Stimulated activated CD8-positive, alpha-beta memory T cell treated with anti-CD3 and anti-CD28 coated beads, Interleukin-4, amount 100 ng/mL, for 1 hour (primary cell): Measurements from ENCODE around the gene KLHDC7A.

Experiments
- DNase-seq, 2 donors: peaks; one replicate each; pipeline ENCODE4 v3.0.0-alpha.2; 2020; ENCODE audit warnings: low read depth in 2 of 2, low spot score in 1 of 2

KLHDC7A gene

GRCh38 chr1:18470671-18471355 is 9.9 kb upstream of the KLHDC7A start:
- no peak for DNase-seq

DNA sequence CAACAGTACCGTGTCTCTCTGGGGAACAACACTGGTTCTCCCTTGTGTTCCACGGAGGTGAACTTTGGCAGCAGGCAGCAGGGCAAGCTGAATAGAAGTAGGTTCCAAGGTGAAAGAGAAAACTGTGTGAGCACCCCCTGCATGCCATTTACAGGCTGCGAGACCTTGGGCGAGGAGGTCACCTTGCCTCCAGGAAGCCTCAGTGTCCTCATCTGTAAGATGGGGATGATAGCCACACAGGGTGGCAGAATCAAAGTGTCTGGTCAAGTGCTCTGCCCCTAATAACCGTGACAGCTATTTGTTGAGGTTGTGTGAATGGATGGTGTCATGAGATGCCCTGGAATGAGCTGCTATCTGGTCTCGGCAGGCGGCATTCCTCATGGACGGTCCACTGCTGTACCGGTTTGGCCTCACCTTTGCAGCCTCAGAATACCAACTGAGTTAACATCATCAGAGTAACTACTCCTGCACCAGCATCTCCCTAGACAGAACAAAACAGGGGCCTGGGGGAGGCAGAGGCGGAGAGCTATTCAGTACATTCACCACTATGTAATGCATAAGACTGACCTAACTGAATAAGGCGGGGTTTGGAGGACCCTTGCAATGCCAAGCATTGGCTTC is 7.4 kb upstream of the KLHDC7A start:
- DNase-seq = no peak

GRCh38 chr1:18474559-18475175 is 6.1 kb upstream of the KLHDC7A start:
- DNase-seq = no peak

DNA sequence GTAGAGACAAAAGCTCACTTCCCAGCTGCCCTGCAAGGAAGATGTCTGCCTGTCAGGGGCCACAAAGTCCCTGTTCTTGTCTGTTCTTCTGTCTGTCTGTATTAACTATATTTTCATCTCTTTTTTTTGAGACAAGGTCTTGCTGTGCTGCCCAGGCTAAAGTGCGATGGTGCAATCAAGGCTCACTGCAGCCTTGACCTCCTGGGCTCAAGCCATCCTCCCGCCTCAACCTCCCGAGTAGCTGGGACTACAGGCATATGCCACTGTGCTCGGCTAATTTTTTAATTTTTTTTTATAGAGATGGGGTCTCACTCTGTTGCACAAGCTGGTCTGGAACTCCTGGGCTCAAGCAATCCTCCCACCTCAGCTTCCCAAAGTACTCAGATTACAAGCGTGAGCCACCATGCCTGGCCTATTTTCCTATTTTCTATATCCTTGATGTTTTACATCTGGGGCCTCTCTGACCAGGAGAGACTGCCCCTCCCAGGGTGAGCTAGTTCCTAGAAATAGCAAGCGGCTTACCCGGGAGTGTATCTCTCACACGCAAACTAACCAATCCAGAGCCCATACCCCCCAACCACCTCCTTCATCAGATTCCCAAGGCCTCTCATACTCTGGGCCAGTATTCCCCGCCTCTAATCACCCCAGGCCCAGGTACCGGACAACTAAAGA is 5.4 kb upstream of the KLHDC7A start:
- no peak for DNase-seq

- DNase-seq = no peak
These were observed 1.3 kb upstream of the KLHDC7A start for GRCh38 chr1:18479454-18479853.

DNA sequence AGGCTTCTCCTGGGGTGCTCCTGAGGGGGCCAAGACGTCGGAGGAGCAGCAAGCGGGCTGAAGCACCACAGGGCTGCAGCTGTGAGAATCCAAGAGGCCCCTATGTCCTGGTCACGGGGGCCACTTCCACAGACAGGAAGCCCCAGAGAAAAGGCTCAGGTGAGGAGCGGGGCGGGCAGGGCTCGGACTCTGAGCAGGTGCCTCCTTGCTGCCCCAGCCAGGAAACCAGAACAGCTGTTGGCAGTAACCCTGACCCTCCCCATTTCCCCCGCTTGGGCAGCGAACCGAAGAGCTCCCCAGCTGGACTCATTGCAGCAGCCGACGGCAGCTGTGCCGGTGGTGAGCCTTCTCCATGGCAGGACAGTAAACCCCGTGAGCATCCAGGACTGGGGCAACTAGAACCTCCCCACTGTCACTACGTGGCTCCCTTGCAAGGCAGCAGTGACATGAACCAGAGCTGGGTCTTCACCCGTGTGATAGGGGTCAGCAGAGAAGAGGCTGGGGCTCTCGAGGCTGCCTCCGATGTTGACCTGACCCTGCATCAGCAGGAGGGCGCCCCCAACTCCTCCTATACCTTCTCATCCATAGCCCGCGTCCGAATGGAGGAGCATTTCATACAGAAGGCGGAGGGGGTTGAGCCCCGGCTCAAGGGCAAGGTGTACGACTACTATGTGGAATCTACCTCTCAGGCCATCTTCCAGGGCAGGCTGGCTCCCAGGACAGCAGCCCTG is 625 bp downstream of the KLHDC7A start:
- DNase-seq = no peak

GRCh38 chr1:18481921-18482701 is 1.4 kb downstream of the KLHDC7A start:
- DNase-seq = no peak

- DNase-seq = no peak
These were observed 2.1 kb downstream of the KLHDC7A start for GRCh38 chr1:18482721-18483425.

GRCh38 chr1:18484276-18484675 is 3.5 kb downstream of the KLHDC7A start:
- no peak for DNase-seq

GRCh38 chr1:18484721-18485120 is 4.0 kb downstream of the KLHDC7A start:
- no peak for DNase-seq

GRCh38 chr1:18485227-18485626 is 4.5 kb downstream of the KLHDC7A start:
- no peak for DNase-seq

- no peak for DNase-seq
These were observed 5.5 kb downstream of the KLHDC7A start for GRCh38 chr1:18486195-18486594.

DNA sequence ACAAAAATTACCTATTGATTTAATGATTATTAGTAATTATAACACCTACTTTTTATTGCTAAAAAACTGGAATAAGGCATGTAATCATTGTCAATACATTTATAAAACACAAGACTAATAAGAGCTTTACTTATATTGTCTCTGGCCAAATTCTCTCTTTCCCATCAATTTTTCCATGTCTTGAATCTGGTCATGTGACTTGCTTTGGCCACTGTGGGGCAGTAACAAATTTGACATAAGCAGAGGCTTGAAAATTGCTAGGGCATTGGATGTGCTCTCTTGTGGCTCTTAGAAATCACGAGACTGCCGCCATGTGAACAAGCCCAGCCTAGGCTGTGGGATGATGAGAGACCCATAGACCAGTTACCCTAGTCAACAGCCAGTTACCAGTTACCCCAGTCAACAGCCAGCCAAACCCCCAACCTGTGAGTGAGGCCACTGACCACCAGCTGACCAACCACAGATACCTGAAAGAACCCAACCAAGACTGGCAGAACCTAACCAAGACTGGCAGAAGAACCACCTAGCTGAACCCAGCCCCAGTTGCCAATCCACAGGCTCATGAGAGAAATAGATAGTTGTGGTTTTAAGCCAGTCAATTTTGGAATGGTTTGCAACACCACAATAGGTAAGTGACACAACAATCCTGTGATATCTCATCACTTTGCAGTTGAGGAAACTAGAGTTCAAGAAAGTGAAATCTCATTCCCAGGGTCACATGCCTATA is 8.8 kb downstream of the KLHDC7A start:
- no peak for DNase-seq

GRCh38 chr1:18491168-18491567 is 10.4 kb downstream of the KLHDC7A start:
- no peak for DNase-seq

- no peak for DNase-seq
These were observed 13.6 kb downstream of the KLHDC7A start for GRCh38 chr1:18494304-18494703.

DNA sequence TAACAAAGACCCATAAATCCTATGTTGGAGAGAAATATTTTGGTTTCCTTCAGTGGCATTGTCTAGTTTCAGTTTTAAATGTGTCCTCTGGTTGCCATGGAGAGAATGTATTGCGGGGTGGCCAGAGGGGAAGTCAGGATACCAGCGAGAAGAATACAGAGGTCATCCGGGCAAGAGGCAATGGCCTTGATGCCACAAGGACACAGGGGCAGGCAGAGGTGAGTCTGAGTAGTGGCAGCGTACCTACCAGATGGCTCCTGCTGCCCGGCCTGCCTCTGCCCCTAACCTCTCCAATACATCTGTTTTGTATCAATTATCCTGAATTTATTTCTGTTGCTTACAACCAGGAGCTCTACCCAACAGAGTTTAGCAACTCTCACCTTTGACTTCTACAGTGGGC is 14.9 kb downstream of the KLHDC7A start:
- no peak for DNase-seq

DNA sequence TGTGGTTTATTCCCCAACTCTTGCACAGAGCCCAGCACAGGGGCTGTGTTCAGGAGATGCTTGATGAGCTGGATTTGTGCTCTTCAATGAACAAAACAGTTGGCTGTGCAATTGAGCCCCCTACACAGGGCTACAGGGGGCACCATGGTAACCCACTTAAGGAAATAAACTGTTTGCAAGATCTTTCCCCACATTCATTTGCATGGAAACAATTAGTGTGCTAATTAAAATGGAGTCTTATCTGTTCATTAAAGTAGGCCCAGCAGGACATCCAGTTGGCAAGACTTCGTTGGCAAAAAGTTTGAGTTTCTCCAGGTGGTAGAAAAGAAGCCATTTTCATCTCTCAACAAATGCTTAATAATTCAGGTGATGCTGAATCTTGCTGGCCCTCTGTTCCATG is 15.3 kb downstream of the KLHDC7A start:
- no peak for DNase-seq

- no peak for DNase-seq
These were observed 15.9 kb downstream of the KLHDC7A start for GRCh38 chr1:18496497-18497235.

DNA sequence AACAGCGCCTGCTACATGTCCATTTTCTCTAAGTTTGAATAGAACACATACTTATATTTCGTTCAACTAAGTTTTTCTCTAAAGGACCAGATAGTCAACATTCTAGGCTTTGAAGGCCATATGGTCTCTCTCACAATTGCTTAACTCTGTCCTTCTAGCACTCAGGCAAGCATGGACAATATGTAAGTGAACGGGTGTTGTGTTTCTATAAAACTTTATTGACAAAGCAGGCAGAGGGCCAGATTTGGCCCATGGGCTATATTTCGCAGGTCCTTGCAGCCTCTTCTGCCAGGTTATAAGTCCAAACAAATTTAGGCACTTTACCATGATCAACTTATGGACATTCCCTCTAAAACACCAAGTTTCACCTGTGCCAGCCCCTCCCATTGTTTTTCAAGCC is 21.1 kb downstream of the KLHDC7A start:
- no peak for DNase-seq
